Liver (tissue), 9 donors: Measurements from ENCODE around the gene ARHGAP28. TPM values are rescaled to one million over a fixed set of nuclear protein-coding genes. Genes with fewer than 3 reads are reported as not detected.

ENCODE experiments used
- DNase-seq: peaks from one replicate; pipeline ENCODE4 v3.0.0-alpha.2; 2017; ENCODE audit warnings: low spot score
- H3K27ac ChIP-seq, 2 donors: one replicate each; pipeline ENCODE4 v1.7.0; 2013; ENCODE audit warnings: inconsistent platforms in 2 of 2, low read length in 2 of 2, control low read depth in 1 of 2, low read depth in 1 of 2, mild to moderate bottlenecking in 1 of 2
- H3K27me3 ChIP-seq, 4 donors: one replicate each; pipeline versions ENCODE4 v1.6.1 to v1.7.0; 2013; ENCODE audit warnings: low read length in 3 of 4, inconsistent platforms in 1 of 4, mild to moderate bottlenecking in 1 of 4, moderate library complexity in 1 of 4; ENCODE audit not compliant: control insufficient read depth in 4 of 4, insufficient read depth in 4 of 4
- H3K36me3 ChIP-seq, 4 donors: one replicate each; pipeline versions ENCODE4 v1.6.1 to v1.7.0; 2013; ENCODE audit warnings: low read length in 3 of 4, mild to moderate bottlenecking in 3 of 4, low read depth in 1 of 4, moderate library complexity in 1 of 4; ENCODE audit not compliant: control insufficient read depth in 4 of 4, insufficient read depth in 3 of 4
- H3K4me1 ChIP-seq, 4 donors: one replicate each; pipeline versions ENCODE4 v1.6.1 to v1.7.0; 2013; ENCODE audit warnings: low read length in 3 of 4, mild to moderate bottlenecking in 3 of 4, moderate library complexity in 1 of 4; ENCODE audit not compliant: control insufficient read depth in 4 of 4, insufficient read depth in 4 of 4
- H3K4me3 ChIP-seq, 3 donors: one replicate each; pipeline versions ENCODE4 v1.6.1 to v1.7.0; 2013; ENCODE audit warnings: low read length in 3 of 3, control low read depth in 1 of 3, low read depth in 1 of 3, mild to moderate bottlenecking in 1 of 3
- H3K9ac ChIP-seq, 2 donors: one replicate each; pipeline ENCODE4 v1.7.0; 2013; ENCODE audit warnings: low read length in 2 of 2, mild to moderate bottlenecking in 2 of 2, moderate library complexity in 2 of 2, control low read depth in 1 of 2, low read depth in 1 of 2
- H3K9me3 ChIP-seq, 4 donors: one replicate each; pipeline versions ENCODE4 v1.6.1 to v1.7.0; 2013; ENCODE audit warnings: low read length in 3 of 4; ENCODE audit not compliant: control insufficient read depth in 4 of 4
- EGR1 ChIP-seq, 2 donors: IDR thresholded peaks; 2 replicates each; pipeline ENCODE4 v1.6.1; 2016 to 2018; ENCODE audit warnings: antibody characterized with exemption in 2 of 2, low read depth in 2 of 2
- FOXA1 ChIP-seq: IDR thresholded peaks from 2 replicates; pipeline ENCODE4 v1.6.1; 2016; ENCODE audit warnings: antibody characterized with exemption
- GABPA ChIP-seq, 2 donors: IDR thresholded peaks in 1 of 2; conservative IDR thresholded peaks in 1 of 2; 2 replicates each; pipeline ENCODE4 v1.6.1; 2016; ENCODE audit warnings: antibody characterized with exemption in 2 of 2, mild to moderate bottlenecking in 1 of 2, moderate library complexity in 1 of 2
- HNF4A ChIP-seq, 2 donors: conservative IDR thresholded peaks; 2 replicates each; pipeline ENCODE4 v1.6.1; 2016; ENCODE audit warnings: antibody characterized with exemption in 2 of 2, mild to moderate bottlenecking in 2 of 2
- HNF4G ChIP-seq: IDR thresholded peaks from 2 replicates; pipeline ENCODE4 v1.6.1; 2016; ENCODE audit warnings: antibody characterized with exemption
- JUND ChIP-seq, 2 donors: IDR thresholded peaks; 2 replicates each; pipeline ENCODE4 v1.6.1; 2016; ENCODE audit warnings: antibody characterized with exemption in 2 of 2
- NR2F2 ChIP-seq: IDR thresholded peaks from 2 replicates; pipeline ENCODE4 v1.6.1; 2016; ENCODE audit warnings: antibody characterized with exemption
- RAD21 ChIP-seq, 2 donors: IDR thresholded peaks; 2 replicates each; pipeline ENCODE4 v1.6.1; 2016; ENCODE audit warnings: antibody characterized with exemption in 2 of 2, mild to moderate bottlenecking in 2 of 2
- SP1 ChIP-seq: IDR thresholded peaks from 2 replicates; pipeline ENCODE4 v1.6.1; 2018; ENCODE audit warnings: antibody characterized with exemption, mild to moderate bottlenecking
- TAF1 ChIP-seq: conservative IDR thresholded peaks from 2 replicates; pipeline ENCODE4 v1.6.1; 2016; ENCODE audit warnings: antibody characterized with exemption, mild to moderate bottlenecking
- WGBS: extraction: QIAGEN DNeasy Blood & Tissue Kit; methylation state at CpG from one replicate; pipeline ENCODE4 v1.1.7; 2013; 5-methylcytosine and 5-hydroxymethylcytosine counted together
- polyA plus RNA-seq, 2 donors: library from polyadenylated mRNA; stranded (reverse) in 1 of 2; unstranded in 1 of 2; fragments of 200-250 nt in 1 of 2; fragments of >200 nt in 1 of 2; fragmentation: Nextera tagmentation in 1 of 2; extraction: Ambion mirVana in 1 of 2; gene quantifications; one replicate each; pipeline versions ENCODE4 v1.2.1 to v1.2.3, GENCODE V29; 2013 to 2015
- total RNA-seq, 2 donors: library from RNA; depleted of rRNA; stranded (reverse); fragments of >200 nt; gene quantifications; one replicate each; pipeline ENCODE4 v1.2.3, GENCODE V29; 2014
- TF ChIP-seq, protein P1 (sequence below): IDR thresholded peaks from 2 replicates; pipeline ENCODE4 v1.6.1; 2016; ENCODE audit warnings: antibody characterized with exemption, mild to moderate bottlenecking
- TF ChIP-seq, protein P2 (sequence below): IDR thresholded peaks from 2 replicates; pipeline ENCODE4 v1.6.1; 2016; ENCODE audit warnings: antibody characterized with exemption
- TF ChIP-seq, protein P3 (sequence below): IDR thresholded peaks from 2 replicates; pipeline ENCODE4 v1.6.1; 2016; ENCODE audit warnings: antibody characterized with exemption
- TF ChIP-seq, protein P4 (sequence below): fragments of 150-350 bp; IDR thresholded peaks from 2 replicates; pipeline ENCODE4 v1.5.1; 2017; ENCODE audit warnings: improper control_type of control experiment, low read depth, low read length; ENCODE audit not compliant: missing input control
- donor health status: healthy.
- donor health status: healthy.
- donor health status: healthy.
- donor health status: healthy.
- donor health status: healthy.

Gene ARHGAP28
- total and polyA plus RNA-seq, 4 donors, result 0.14 to 2.1 (median 0.69) TPM

DNA sequence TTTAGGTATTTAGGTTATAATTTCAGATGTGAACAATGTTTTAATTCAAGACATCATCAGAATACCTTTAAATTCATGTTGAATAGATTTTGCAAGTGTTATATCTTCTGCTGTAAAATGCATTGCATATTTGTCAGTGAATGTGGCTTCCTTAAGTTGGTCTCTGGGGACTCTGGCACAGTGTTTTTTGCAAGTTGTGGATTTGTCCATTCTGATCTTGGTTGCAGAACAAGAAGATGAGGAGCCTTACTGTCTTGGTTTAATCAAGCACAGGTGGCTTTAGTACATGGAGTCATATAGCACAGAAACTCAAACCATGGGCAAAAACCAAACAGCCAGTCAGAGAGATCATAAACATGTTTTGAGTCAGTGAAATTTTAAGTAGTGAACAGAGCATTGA, 135.7 kb downstream of the ARHGAP28 start:
- Histone ChIP-seq H3K27ac (no peak overlapping the region), H3K27me3 (no peaks in the 10 kb centered on the region), H3K4me1 (no peaks in the 10 kb centered on the region), H3K9ac (no peak overlapping the region), H3K4me3 (no peak overlapping the region), H3K9me3 (no peaks in the 10 kb centered on the region), H3K36me3 (no peaks in the 10 kb centered on the region)
- TF ChIP-seq HNF4G (no peak), RAD21 (IDR thresholded peaks at IDR 0.05) (no peak)
- DNase-seq, result no peak

DNA sequence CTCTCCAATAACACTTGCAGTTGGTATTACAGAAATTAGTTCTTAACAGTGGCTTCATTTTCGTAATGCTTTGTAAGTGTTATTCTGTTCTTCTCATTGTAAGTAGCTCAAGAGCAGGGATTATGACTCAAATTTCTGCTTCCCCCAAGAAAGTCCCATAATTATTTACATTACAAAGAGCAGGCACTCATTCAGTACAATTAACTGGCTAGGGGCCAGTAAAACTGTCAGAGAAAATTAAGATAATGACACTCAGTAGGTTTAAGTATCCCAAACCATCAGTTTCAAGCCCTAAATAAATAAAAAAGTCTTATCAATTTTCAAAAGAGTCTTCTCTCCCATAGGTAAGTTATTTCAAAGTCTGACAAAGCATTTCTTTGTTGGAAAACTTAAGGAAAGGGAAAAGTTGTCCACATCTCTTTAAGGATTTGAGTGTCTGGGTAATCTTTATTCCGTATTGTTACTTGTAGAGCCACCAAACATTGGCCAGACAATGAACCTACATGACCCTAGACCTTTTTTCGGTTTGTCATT, 137.1 kb downstream of the ARHGAP28 start:
- no peak overlapping the region for H3K27ac ChIP-seq
- no peak overlapping the region for H3K4me3 ChIP-seq
- no peaks in the 10 kb centered on the region for H3K4me1 ChIP-seq
- no peaks in the 10 kb centered on the region for H3K27me3 ChIP-seq
- no peak overlapping the region for H3K9ac ChIP-seq
- DNase-seq, result no peak
- TF ChIP-seq HNF4G (no peak), SP1 (no peak), RAD21 (IDR thresholded peaks at IDR 0.05) (no peak), JUND (IDR thresholded peaks at IDR 0.05) (no peak), EGR1 (IDR thresholded peaks at IDR 0.05; ENCODE audit: low read depth in 2 of 2) (no peak), HNF4A (conservative IDR thresholded peaks at IDR 0.05) (no peak), FOXA1 (no peak), GABPA (IDR thresholded peaks at IDR 0.05 in 1 of 2, conservative IDR thresholded peaks at IDR 0.05 in 1 of 2) (no peak), TAF1 (no peak), NR2F2 (no peak)
- TF ChIP-seq, protein P1, sequence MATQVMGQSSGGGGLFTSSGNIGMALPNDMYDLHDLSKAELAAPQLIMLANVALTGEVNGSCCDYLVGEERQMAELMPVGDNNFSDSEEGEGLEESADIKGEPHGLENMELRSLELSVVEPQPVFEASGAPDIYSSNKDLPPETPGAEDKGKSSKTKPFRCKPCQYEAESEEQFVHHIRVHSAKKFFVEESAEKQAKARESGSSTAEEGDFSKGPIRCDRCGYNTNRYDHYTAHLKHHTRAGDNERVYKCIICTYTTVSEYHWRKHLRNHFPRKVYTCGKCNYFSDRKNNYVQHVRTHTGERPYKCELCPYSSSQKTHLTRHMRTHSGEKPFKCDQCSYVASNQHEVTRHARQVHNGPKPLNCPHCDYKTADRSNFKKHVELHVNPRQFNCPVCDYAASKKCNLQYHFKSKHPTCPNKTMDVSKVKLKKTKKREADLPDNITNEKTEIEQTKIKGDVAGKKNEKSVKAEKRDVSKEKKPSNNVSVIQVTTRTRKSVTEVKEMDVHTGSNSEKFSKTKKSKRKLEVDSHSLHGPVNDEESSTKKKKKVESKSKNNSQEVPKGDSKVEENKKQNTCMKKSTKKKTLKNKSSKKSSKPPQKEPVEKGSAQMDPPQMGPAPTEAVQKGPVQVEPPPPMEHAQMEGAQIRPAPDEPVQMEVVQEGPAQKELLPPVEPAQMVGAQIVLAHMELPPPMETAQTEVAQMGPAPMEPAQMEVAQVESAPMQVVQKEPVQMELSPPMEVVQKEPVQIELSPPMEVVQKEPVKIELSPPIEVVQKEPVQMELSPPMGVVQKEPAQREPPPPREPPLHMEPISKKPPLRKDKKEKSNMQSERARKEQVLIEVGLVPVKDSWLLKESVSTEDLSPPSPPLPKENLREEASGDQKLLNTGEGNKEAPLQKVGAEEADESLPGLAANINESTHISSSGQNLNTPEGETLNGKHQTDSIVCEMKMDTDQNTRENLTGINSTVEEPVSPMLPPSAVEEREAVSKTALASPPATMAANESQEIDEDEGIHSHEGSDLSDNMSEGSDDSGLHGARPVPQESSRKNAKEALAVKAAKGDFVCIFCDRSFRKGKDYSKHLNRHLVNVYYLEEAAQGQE, result no peak
- TF ChIP-seq, protein P2, sequence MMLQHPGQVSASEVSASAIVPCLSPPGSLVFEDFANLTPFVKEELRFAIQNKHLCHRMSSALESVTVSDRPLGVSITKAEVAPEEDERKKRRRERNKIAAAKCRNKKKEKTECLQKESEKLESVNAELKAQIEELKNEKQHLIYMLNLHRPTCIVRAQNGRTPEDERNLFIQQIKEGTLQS, result no peak
- TF ChIP-seq, protein P3, sequence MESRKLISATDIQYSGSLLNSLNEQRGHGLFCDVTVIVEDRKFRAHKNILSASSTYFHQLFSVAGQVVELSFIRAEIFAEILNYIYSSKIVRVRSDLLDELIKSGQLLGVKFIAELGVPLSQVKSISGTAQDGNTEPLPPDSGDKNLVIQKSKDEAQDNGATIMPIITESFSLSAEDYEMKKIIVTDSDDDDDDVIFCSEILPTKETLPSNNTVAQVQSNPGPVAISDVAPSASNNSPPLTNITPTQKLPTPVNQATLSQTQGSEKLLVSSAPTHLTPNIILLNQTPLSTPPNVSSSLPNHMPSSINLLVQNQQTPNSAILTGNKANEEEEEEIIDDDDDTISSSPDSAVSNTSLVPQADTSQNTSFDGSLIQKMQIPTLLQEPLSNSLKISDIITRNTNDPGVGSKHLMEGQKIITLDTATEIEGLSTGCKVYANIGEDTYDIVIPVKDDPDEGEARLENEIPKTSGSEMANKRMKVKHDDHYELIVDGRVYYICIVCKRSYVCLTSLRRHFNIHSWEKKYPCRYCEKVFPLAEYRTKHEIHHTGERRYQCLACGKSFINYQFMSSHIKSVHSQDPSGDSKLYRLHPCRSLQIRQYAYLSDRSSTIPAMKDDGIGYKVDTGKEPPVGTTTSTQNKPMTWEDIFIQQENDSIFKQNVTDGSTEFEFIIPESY, result no peak
- TF ChIP-seq, protein P4, sequence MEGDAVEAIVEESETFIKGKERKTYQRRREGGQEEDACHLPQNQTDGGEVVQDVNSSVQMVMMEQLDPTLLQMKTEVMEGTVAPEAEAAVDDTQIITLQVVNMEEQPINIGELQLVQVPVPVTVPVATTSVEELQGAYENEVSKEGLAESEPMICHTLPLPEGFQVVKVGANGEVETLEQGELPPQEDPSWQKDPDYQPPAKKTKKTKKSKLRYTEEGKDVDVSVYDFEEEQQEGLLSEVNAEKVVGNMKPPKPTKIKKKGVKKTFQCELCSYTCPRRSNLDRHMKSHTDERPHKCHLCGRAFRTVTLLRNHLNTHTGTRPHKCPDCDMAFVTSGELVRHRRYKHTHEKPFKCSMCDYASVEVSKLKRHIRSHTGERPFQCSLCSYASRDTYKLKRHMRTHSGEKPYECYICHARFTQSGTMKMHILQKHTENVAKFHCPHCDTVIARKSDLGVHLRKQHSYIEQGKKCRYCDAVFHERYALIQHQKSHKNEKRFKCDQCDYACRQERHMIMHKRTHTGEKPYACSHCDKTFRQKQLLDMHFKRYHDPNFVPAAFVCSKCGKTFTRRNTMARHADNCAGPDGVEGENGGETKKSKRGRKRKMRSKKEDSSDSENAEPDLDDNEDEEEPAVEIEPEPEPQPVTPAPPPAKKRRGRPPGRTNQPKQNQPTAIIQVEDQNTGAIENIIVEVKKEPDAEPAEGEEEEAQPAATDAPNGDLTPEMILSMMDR, result no peak
- no peaks in the 10 kb centered on the region for H3K36me3 ChIP-seq
- 69% methylated on average over 3 of the region's 3 CpGs for WGBS
- H3K9me3 ChIP-seq, result no peaks in the 10 kb centered on the region
